ENCODE measurements around the gene PSMD10.
A peak's percentile ranks its signal among the peaks of the same experiment; 100 is the strongest.

The PSMD10 gene, protein sequence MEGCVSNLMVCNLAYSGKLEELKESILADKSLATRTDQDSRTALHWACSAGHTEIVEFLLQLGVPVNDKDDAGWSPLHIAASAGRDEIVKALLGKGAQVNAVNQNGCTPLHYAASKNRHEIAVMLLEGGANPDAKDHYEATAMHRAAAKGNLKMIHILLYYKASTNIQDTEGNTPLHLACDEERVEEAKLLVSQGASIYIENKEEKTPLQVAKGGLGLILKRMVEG

DNA sequence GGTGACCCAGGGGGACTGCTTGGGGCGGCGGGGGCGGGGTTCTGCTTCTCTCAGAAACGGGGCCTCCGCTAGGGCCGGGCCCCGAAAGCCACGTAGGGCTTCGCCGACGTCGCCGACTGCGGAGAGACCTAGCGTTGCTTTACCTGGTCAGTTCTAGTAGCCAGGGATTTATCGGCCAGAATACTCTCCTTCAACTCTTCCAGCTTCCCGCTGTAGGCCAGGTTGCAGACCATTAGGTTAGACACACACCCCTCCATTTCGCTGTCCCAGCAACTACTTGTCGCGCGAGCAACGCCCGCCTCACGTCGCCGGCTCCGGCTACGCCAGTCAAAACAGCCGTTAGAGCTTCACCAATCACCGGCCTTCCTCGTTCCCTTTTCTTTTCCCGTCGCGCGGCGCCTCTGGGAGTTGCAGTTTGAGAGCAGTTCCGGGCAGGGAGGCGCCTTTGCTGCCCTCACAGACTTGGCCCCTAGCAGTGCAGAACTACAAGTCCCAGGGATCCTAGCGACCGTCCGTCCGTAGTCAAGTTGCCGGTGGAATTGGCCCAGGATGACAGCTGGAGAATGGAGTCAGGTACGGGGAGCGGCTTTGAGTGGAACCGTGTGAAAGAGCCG lies at the start of gene PSMD10, which contains the start of gene ATG4A:
Gene PSMD10 (minus strand): TSS at position 279 of the 614 bp plus-strand sequence. CDS start 22 bp downstream, at position 257.
Gene ATG4A (plus strand): TSS at position 515 of the 614 bp plus-strand sequence. CDS start 49 bp downstream, at position 564.
- TF ChIP-seq, protein P1, sequence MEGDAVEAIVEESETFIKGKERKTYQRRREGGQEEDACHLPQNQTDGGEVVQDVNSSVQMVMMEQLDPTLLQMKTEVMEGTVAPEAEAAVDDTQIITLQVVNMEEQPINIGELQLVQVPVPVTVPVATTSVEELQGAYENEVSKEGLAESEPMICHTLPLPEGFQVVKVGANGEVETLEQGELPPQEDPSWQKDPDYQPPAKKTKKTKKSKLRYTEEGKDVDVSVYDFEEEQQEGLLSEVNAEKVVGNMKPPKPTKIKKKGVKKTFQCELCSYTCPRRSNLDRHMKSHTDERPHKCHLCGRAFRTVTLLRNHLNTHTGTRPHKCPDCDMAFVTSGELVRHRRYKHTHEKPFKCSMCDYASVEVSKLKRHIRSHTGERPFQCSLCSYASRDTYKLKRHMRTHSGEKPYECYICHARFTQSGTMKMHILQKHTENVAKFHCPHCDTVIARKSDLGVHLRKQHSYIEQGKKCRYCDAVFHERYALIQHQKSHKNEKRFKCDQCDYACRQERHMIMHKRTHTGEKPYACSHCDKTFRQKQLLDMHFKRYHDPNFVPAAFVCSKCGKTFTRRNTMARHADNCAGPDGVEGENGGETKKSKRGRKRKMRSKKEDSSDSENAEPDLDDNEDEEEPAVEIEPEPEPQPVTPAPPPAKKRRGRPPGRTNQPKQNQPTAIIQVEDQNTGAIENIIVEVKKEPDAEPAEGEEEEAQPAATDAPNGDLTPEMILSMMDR (IDR thresholded peaks at IDR 0.05; ENCODE audit: low read length) = no peak
- TF ChIP-seq EZH2 (optimal IDR thresholded peaks at IDR 0.05; ENCODE audit: low read depth, low read length) (no peak), EZH2phosphoT487 (IDR thresholded peaks at IDR 0.05; ENCODE audit: low read length) (no peak)
- Histone ChIP-seq H3K9ac (ENCODE audit: low read length) (peak within 1 kb of the TSS; percentile 74), H3K4me3 (ENCODE audit: low read length) (peak within 1 kb of the TSS; percentile 73), H3K4me2 (ENCODE audit: low read depth, low read length) (peak within 1 kb of the TSS; percentile 66), H3K27me3 (replicated peaks; ENCODE audit: insufficient read depth, low read length) (no peaks in the 10 kb centered on the region), H4K20me1 (ENCODE audit: insufficient read depth, low read length) (no peaks in the 10 kb centered on the region), H3K9me3 (replicated peaks; ENCODE audit: insufficient read depth, low read length) (no peaks in the 10 kb centered on the region), H3K36me3 (replicated peaks; ENCODE audit: insufficient read depth, low read length) (no peaks in the 10 kb centered on the region), H2AFZ (ENCODE audit: low read length) (peak within 1 kb of the TSS; percentile 64), H3F3A (ENCODE audit: insufficient read depth, low read length) (peaks cover 4% of the 10 kb centered on the region), H3K4me1 (ENCODE audit: low read length) (no peaks in the 10 kb centered on the region), H3K79me2 (ENCODE audit: low read length) (peaks cover 43% of the 10 kb centered on the region), H3K9me2 (replicated peaks; ENCODE audit: insufficient read depth, low read length) (no peaks in the 10 kb centered on the region), H3K27ac (ENCODE audit: low read length) (peak within 1 kb of the TSS; percentile 83)
- DNase-seq = peak; percentile 92

DNA sequence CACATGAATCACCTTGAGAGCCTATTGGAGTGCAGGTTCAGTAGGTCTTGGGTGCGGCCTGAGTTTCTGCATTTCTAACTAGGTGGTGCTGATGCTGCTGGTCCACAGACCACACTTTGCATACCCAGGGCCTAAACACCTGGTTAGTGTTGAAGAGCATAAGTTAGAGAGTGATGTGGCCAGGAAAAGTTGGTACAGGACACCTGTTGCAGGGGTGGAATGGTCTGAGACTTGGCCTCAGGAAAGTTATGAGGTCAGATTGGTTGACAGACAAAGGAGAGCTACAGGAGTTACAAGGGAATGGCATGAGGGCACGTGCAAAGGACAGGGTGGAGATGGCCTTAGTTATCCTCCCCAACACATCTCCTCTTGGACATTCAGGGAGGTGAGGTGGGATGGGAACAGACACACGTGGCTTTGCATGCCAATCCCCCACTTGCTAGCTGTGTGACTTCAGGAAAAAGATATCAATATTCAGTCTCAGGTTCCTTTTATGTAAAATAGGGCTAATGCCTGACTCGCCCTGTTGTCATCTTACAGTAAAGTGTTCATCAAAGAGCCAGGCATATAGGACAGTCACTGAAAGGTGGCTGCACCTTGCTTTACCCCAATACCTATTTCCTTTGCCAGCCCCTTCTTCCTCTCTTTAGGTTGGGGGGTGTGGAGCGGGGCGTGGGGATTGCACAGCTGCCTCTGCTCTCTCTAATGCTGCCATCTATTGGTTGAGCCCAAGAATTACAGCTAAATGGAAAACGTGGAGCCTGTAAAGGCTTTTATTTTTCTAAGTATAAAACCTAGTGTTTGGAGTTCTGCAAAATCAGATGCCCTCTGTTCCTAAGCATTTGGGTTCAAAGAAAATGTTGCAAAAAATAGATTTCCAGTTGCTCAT lies 47.7 kb upstream of the PSMD10 start:
- no peak overlapping the region for H2AFZ ChIP-seq (ENCODE audit: low read length)
- H3F3A ChIP-seq (ENCODE audit: insufficient read depth, low read length) = no peaks in the 10 kb centered on the region
- no peak overlapping the region for H3K4me3 ChIP-seq (ENCODE audit: low read length)
- H3K36me3 ChIP-seq (replicated peaks; ENCODE audit: insufficient read depth, low read length) = no peaks in the 10 kb centered on the region
- H3K27ac ChIP-seq (ENCODE audit: low read length) = no peak overlapping the region
- TF ChIP-seq, protein P1 (IDR thresholded peaks at IDR 0.05; ENCODE audit: low read length) = peak; percentile 60
- TF ChIP-seq EZH2 (optimal IDR thresholded peaks at IDR 0.05; ENCODE audit: low read depth, low read length) = no peak
- H3K79me2 ChIP-seq (ENCODE audit: low read length) = no peaks in the 10 kb centered on the region
- H3K9me2 ChIP-seq (replicated peaks; ENCODE audit: insufficient read depth, low read length) = no peaks in the 10 kb centered on the region
- no peaks in the 10 kb centered on the region for H4K20me1 ChIP-seq (ENCODE audit: insufficient read depth, low read length)
- H3K9me3 ChIP-seq (replicated peaks; ENCODE audit: insufficient read depth, low read length) = no peaks in the 10 kb centered on the region
- no peaks in the 10 kb centered on the region for H3K4me1 ChIP-seq (ENCODE audit: low read length)
- H3K9ac ChIP-seq (ENCODE audit: low read length) = no peak overlapping the region
- no peak overlapping the region for H3K4me2 ChIP-seq (ENCODE audit: low read depth, low read length)
- H3K27me3 ChIP-seq (replicated peaks; ENCODE audit: insufficient read depth, low read length) = no peaks in the 10 kb centered on the region
- DNase-seq = no peak

DNA sequence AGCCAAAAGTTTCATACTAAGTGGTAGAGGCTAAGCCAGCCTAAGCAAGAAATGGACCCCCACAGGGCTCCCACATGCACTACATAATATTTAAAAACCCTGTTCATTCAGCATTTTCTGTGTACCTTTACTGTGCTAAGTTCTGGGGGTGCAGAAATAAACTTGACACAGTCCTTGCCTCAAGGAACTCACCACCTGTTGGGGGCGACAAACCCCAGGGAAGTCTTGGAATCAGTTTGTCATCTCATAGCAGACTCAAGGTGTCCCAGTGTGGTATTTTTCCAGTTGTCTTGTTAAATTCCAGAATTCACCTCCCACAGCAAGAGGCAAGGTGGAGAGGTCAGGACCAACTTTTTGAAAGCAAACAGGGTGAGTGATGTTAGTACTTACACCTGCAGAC lies 43.4 kb upstream of the PSMD10 start:
- no peaks in the 10 kb centered on the region for H3F3A ChIP-seq (ENCODE audit: insufficient read depth, low read length)
- H3K27ac ChIP-seq (ENCODE audit: low read length) = no peak overlapping the region
- H3K9me2 ChIP-seq (replicated peaks; ENCODE audit: insufficient read depth, low read length) = no peaks in the 10 kb centered on the region
- no peak overlapping the region for H2AFZ ChIP-seq (ENCODE audit: low read length)
- H3K36me3 ChIP-seq (replicated peaks; ENCODE audit: insufficient read depth, low read length) = no peaks in the 10 kb centered on the region
- no peak overlapping the region for H3K4me3 ChIP-seq (ENCODE audit: low read length)
- H3K4me2 ChIP-seq (ENCODE audit: low read depth, low read length) = no peak overlapping the region
- no peaks in the 10 kb centered on the region for H4K20me1 ChIP-seq (ENCODE audit: insufficient read depth, low read length)
- H3K4me1 ChIP-seq (ENCODE audit: low read length) = no peaks in the 10 kb centered on the region
- TF ChIP-seq, protein P1 (IDR thresholded peaks at IDR 0.05; ENCODE audit: low read length) = peak; percentile 16
- no peak for TF ChIP-seq EZH2phosphoT487 (IDR thresholded peaks at IDR 0.05; ENCODE audit: low read length)
- H3K27me3 ChIP-seq (replicated peaks; ENCODE audit: insufficient read depth, low read length) = no peaks in the 10 kb centered on the region
- H3K9ac ChIP-seq (ENCODE audit: low read length) = no peak overlapping the region
- H3K9me3 ChIP-seq (replicated peaks; ENCODE audit: insufficient read depth, low read length) = no peaks in the 10 kb centered on the region
- DNase-seq = no peak
- no peaks in the 10 kb centered on the region for H3K79me2 ChIP-seq (ENCODE audit: low read length)

All from MM.1S (cell line).